NCI-H526 treated with DMSO at 0.1 percent for 48 hours (cell line): ENCODE measurements around the gene TXNRD2.

ENCODE experiments used
- DNase-seq: peaks from one replicate; lab custom pipeline; 2025; lab: John Stamatoyannopoulos, UW

Gene TXNRD2

GRCh38 chr22:19904935-19905334 lies 36.7 kb downstream of the TXNRD2 start:
- DNase-seq, result no peak

- DNase-seq, result no peak
Measured at GRCh38 chr22:19904174-19904856, 37.3 kb downstream of the TXNRD2 start.

- no peak for DNase-seq
Measured at GRCh38 chr22:19903513-19903912, 38.1 kb downstream of the TXNRD2 start.

- no peak for DNase-seq
Measured at GRCh38 chr22:19903031-19903430, 38.6 kb downstream of the TXNRD2 start.

- no peak for DNase-seq
Measured at GRCh38 chr22:19902245-19902715, 39.3 kb downstream of the TXNRD2 start.

GRCh38 chr22:19901577-19902244 lies 39.9 kb downstream of the TXNRD2 start:
- no peak for DNase-seq

- DNase-seq, result no peak
Measured at GRCh38 chr22:19900707-19901436, 40.7 kb downstream of the TXNRD2 start.

- DNase-seq, result no peak
Measured at GRCh38 chr22:19898831-19899567, 42.6 kb downstream of the TXNRD2 start.

GRCh38 chr22:19898145-19898544 lies 43.5 kb downstream of the TXNRD2 start:
- no peak for DNase-seq

- DNase-seq, result no peak
Measured at GRCh38 chr22:19897726-19898125, 43.9 kb downstream of the TXNRD2 start.

GRCh38 chr22:19896665-19897355 lies 44.8 kb downstream of the TXNRD2 start:
- no peak for DNase-seq

- DNase-seq, result no peak
Measured at GRCh38 chr22:19895160-19895849, 46.3 kb downstream of the TXNRD2 start.

- DNase-seq, result no peak
Measured at GRCh38 chr22:19893363-19893762, 48.3 kb downstream of the TXNRD2 start.

- DNase-seq, result no peak
Measured at GRCh38 chr22:19892925-19893324, 48.7 kb downstream of the TXNRD2 start.

- DNase-seq, result no peak
Measured at GRCh38 chr22:19892257-19892879, 49.2 kb downstream of the TXNRD2 start.

GRCh38 chr22:19891317-19892256 lies 50.0 kb downstream of the TXNRD2 start:
- no peak for DNase-seq

- no peak for DNase-seq
Measured at GRCh38 chr22:19890502-19891316, 50.9 kb downstream of the TXNRD2 start.

GRCh38 chr22:19889951-19890350 lies 51.7 kb downstream of the TXNRD2 start:
- DNase-seq, result no peak
